GM23248 (cell line): Measurements from ENCODE around the gene STARD8.

Experiments used
- EZH2 ChIP-seq: fragments of 200-600 bp; sonication (generic); IDR thresholded peaks from 2 replicates; pipeline ENCODE4 v1.6.1; 2018; ENCODE audit warnings: antibody characterized with exemption, mild to moderate bottlenecking; ENCODE audit not compliant: insufficient read depth, poor library complexity, severe bottlenecking
- EZH2phosphoT487 ChIP-seq: fragments of 200-600 bp; sonication (generic); IDR thresholded peaks from 2 replicates; pipeline ENCODE4 v1.6.1; 2018; ENCODE audit warnings: antibody characterized with exemption, moderate library complexity, mild to moderate bottlenecking, low read depth; ENCODE audit not compliant: insufficient read depth

GRCh38 chrX:68718443-68718820, 71.0 kb downstream of the STARD8 start:
- TF ChIP-seq EZH2 (no peak), EZH2phosphoT487 (no peak)
